T-helper 1 cell treated with Interleukin-12 subunit alpha and Interleukin-12 subunit beta and Interleukin-4 antibody, amounts not matched to agents 30 ng/mL and 1 ng/mL, for 36 hours (primary cell): ENCODE measurements around the gene BTG4. TPM values are rescaled to one million over a fixed set of nuclear protein-coding genes. Genes with fewer than 3 reads are reported as not detected.

Source experiments
- total RNA-seq: library from RNA; stranded (reverse); gene quantifications from 2 replicates; pipeline ENCODE4 v1.2.3, GENCODE V29; 2022

Gene BTG4
- total RNA-seq, 1 donor from 2014 or later: not detected

Other genes with a start within 250 kb of the BTG4 start
- gene POU2AF3, start 213.8 kb downstream of the BTG4 start, total RNA-seq: not detected in 2 replicates
- gene POU2AF1, start 133.1 kb downstream of the BTG4 start, total RNA-seq: 9.1 and 9.3 TPM in 2 replicates
- gene HOATZ, start 2.4 kb upstream of the BTG4 start, total RNA-seq: not detected in 2 replicates
- 4.1 and 4.8 TPM in 2 replicates for gene LAYN, start 28.3 kb upstream of the BTG4 start, total RNA-seq
- gene SIK2, start 90.1 kb upstream of the BTG4 start, total RNA-seq: 7.9 and 9.7 TPM in 2 replicates